Right lobe of liver (tissue), 4 donors: ENCODE measurements around the gene ARPC1B.

Experiments
- CTCF ChIP-seq, 4 donors: fragments of 200-600 bp in 3 of 4; fragments of 450-650 bp in 1 of 4; IDR thresholded peaks; one replicate each; pipeline versions ENCODE4 v1.5.1 to v1.8.0; 2016 to 2022; ENCODE audit warnings: antibody characterized with exemption in 4 of 4, mild to moderate bottlenecking in 2 of 4
- POLR2A ChIP-seq: fragments of 450-650 bp; IDR thresholded peaks from one replicate; pipeline ENCODE4 v1.6.1; 2017; ENCODE audit warnings: antibody characterized with exemption, mild to moderate bottlenecking
- donor health status: DM: no; HTN: no; CAD: no.
- donor health status: DM: no; HTN: no; CAD: no.
- donor health status: DM: no; HTN: yes; CAD: no.

- TF ChIP-seq CTCF (IDR thresholded peaks at IDR 0.05) (no peak), POLR2A (no peak)
Observed at GRCh38 chr7:99406557-99406956, 32.0 kb downstream of the ARPC1B start.
